ENCODE results near the gene HADHA.

Gene HADHA

DNA sequence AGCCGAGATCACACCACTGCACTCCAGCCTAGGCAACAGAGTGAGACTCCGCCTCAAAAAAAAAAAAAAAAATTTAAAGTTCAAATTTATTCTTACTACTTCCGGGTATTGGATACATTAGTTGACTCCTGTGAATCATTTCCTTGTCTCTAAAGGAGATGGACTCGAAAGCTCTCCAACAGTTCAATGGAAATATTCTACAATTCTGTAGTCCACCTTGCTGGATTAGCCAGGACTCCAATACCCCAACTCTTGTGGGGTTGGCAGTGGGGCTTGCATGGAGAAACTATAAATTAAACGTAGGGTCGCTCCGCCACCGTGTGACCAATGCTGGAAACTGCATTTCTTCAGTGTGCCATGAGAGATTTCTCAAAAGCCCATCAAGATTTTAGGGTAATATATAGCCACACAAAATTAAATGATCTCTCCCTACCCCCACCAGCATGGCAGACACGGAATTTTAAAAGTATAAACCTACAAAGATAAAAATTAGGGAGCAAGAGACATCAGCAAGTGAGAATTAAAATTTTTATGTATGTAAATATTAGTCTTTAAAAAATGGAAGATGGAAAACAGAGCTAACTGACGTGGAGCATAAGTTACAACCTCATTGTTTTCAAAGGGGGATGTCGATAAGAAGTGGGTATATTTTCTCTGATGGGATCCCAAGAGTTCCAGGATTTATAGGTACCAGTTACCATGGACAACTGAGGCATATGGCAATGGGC lies 99.3 kb downstream of the HADHA start:
- peak; percentile 3 to 49 (median 29) for DNase-seq (ENCODE audit: low read depth in 3 of 3, low spot score in 1 of 3)

- no peak for DNase-seq (ENCODE audit: low read depth in 3 of 3, low spot score in 1 of 3)
These were observed 100.4 kb downstream of the HADHA start for GRCh38 chr2:26144031-26144430.

GRCh38 chr2:26141145-26141769 lies 103.2 kb downstream of the HADHA start:
- no peak for DNase-seq (ENCODE audit: low read depth in 3 of 3, low spot score in 1 of 3)
